NT2/D1 (cell line): Measurements from ENCODE around the gene NKAIN2.

Source experiments
- SUZ12 ChIP-seq: IDR thresholded peaks from 2 replicates; pipeline ENCODE4 v1.6.1; 2011; ENCODE audit not compliant: insufficient read length, insufficient read depth; ENCODE audit errors: extremely low read depth
- YY1 ChIP-seq: IDR thresholded peaks from 2 replicates; pipeline ENCODE4 v1.6.1; 2011; ENCODE audit not compliant: insufficient read length, insufficient read depth
- ZNF274 ChIP-seq: IDR thresholded peaks from 2 replicates; pipeline ENCODE4 v1.6.1; 2011; ENCODE audit warnings: mild to moderate bottlenecking, low read depth, low read length

DNA sequence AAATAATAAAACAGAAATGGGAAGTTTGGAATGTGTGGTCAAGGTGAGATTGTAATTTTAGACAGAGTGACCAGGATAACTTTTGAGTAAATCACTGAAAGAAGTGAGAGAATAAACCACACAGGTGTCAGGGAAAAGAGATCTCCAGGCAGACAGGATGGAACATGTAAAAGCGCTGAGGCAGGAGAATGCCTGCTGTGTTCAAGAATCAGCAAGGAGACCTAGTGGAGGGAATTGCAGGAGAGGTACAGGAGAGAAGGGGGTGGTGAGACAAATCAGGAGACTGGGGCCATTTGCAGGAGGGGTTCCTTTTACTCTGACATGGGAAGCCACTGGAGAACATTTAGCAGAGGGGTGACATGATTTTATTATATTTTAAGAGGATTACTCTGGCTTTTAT lies 456.7 kb downstream of the NKAIN2 start:
- no peak for TF ChIP-seq SUZ12
- TF ChIP-seq ZNF274 = no peak
- TF ChIP-seq YY1 = no peak
